Choroid plexus epithelial cell (primary cell): ENCODE results near the gene TWIST2.

ENCODE experiments used
- DNase-seq: peaks from one replicate; pipeline ENCODE4 v3.0.0-alpha.2; 2010; ENCODE audit warnings: low read depth
- H3K4me3 ChIP-seq: 2 replicates; pipeline ENCODE4 v1.5.1; 2011; ENCODE audit warnings: low read depth, mild to moderate bottlenecking, control low read depth, low read length, moderate library complexity
- TF ChIP-seq, protein P1 (sequence below): conservative IDR thresholded peaks from 2 replicates; pipeline ENCODE4 v1.5.1; 2011; ENCODE audit warnings: low read depth, mild to moderate bottlenecking, control low read depth, inconsistent platforms, low read length, moderate library complexity

Gene TWIST2

DNA sequence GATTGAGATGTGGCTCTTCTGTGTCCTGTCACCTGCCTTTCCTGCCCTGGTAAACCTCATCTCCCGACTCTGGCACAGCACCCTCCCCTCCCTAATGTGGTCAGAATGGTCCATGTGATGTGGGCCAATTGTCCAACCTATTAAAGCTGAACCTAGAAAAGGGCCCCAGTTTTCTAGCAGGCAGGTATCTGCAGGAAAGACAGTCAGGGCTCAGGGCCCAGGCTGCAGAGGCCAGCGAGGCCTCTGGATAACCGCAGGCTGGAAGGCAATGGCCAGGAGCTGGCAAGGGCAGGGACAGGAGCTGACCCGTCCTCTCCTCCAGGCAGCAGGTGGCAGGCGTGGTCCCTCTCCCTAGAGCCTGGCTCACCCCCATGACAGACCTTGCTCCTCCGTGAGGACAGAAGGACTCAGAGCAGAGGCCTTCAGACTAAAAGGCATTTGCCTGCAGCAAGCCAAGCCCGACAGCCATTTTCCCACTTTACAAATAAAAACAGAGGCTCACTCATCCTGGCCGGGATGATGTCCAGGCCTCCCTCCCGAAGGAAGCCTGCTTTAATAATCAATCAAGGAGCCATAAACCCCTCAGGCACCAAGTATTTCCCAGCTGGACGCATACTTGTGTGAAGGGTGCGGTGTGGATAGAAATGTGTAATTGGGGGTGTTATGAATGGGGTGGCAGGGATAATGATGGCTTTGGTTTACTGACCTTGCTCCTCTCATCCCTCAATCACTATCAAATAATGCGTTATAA lies 107.1 kb downstream of the TWIST2 start:
- no peak for DNase-seq
- TF ChIP-seq, protein P1, sequence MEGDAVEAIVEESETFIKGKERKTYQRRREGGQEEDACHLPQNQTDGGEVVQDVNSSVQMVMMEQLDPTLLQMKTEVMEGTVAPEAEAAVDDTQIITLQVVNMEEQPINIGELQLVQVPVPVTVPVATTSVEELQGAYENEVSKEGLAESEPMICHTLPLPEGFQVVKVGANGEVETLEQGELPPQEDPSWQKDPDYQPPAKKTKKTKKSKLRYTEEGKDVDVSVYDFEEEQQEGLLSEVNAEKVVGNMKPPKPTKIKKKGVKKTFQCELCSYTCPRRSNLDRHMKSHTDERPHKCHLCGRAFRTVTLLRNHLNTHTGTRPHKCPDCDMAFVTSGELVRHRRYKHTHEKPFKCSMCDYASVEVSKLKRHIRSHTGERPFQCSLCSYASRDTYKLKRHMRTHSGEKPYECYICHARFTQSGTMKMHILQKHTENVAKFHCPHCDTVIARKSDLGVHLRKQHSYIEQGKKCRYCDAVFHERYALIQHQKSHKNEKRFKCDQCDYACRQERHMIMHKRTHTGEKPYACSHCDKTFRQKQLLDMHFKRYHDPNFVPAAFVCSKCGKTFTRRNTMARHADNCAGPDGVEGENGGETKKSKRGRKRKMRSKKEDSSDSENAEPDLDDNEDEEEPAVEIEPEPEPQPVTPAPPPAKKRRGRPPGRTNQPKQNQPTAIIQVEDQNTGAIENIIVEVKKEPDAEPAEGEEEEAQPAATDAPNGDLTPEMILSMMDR, result no peak
- no peak overlapping the region for H3K4me3 ChIP-seq

DNA sequence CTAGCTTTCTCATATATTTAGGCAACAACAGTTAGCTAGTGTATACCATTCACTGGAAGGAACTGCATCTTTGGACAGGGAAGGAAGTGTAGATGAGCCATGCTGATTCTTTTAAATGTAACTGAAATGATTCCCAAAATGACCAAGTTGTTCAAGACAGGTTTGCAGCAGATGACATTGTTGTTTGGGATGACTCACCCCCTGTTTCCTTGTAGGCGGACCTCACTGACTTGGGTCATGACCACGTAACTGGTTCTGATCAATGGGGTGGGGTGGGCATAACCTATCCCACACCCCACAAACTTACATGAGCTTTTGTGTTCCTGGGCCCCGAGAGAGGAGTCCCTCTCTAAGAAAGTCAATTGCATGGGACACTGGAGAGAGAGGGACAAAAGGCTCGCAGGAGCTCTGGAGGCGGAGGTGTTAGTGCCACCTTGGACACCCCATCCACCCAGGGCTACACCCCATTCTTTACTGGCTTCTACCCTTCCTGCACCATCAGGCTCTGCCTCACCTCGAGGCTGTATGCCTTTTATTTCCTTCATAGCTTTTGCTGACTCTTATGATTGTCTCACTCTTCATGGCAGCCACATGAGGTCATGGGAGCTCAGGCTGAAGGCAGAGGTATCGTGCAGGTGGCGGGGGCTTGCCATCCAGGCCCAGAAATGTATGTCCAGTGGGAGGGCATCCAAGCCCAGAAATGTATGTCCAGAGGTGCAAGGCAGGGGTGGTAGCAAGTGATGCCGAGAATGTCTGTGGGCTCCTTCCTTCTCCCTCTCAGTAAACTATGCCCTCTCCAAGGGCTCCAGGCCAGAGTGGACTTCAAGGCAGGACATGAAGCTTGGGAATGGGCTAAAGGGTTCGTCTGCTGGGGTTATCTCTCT lies 108.0 kb downstream of the TWIST2 start:
- DNase-seq, result no peak
- H3K4me3 ChIP-seq, result no peak overlapping the region
- TF ChIP-seq, protein P1, result no peak

DNA sequence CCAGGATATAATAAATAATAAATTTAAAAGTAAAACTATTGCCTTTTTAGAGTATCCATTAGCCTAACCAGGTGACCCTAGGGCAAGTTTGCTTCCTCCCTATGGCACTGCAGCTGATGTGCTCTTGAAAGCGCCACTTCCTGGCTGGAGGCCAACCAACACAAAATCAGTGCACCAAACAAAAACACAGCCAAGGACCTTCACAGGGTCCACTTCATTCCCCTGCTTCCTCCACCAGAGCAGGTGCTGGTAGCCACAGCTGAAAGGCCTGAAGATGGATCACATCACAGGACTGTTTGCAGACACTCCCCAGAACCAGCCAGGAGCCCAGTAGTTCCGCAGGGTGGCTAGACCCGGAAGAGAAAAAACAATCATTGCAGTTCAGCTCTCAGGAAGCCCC lies 108.8 kb downstream of the TWIST2 start:
- TF ChIP-seq, protein P1, result no peak
- DNase-seq, result no peak

More for the DNA sequence above, 108.8 kb downstream of the TWIST2 start:
- H3K4me3 ChIP-seq, result no peak overlapping the region
